Large intestine (tissue), 12 donors: ENCODE data around the gene R3HDM4. TPM values are rescaled to one million over a fixed set of nuclear protein-coding genes. Genes with fewer than 3 reads are reported as not detected.
"Not testable (repeated sequence)": the region's sequence is repeated elsewhere in the genome, so short reads cannot be mapped to it uniquely, and the experiment has no call there.

Source experiments
- DNase-seq, 2 donors: peaks; one replicate each; pipeline versions ENCODE4 v3.0.0 to v3.0.0-alpha.2; 2013
- H3K27ac ChIP-seq: one replicate; pipeline ENCODE4 v1.5.1; 2013; ENCODE audit warnings: low read length
- H3K27me3 ChIP-seq: 2 replicates; pipeline ENCODE4 v1.6.1; 2013; ENCODE audit warnings: low read length; ENCODE audit not compliant: control insufficient read depth, insufficient read depth
- H3K36me3 ChIP-seq: 2 replicates; pipeline ENCODE4 v1.6.1; 2013; ENCODE audit warnings: low read length; ENCODE audit not compliant: control insufficient read depth, insufficient read depth
- H3K4me1 ChIP-seq: one replicate; pipeline ENCODE4 v1.6.1; 2013; ENCODE audit warnings: low read length; ENCODE audit not compliant: control insufficient read depth, insufficient read depth
- H3K4me3 ChIP-seq: one replicate; pipeline ENCODE4 v1.5.1; 2013; ENCODE audit warnings: low read length
- H3K9me3 ChIP-seq: one replicate; pipeline ENCODE4 v1.6.1; 2013; ENCODE audit warnings: mild to moderate bottlenecking, low read depth, low read length, moderate library complexity; ENCODE audit not compliant: control insufficient read depth
- WGBS: methylation state at CpG from one replicate; pipeline ENCODE4 v1.1.5; 2013; ENCODE audit warnings: low lambda C conversion rate; ENCODE audit not compliant: insufficient coverage; 5-methylcytosine and 5-hydroxymethylcytosine counted together
- long read RNA-seq, 11 donors: transcript quantifications; one replicate each; lab custom pipeline, GENCODE V29; 2026
- polyA plus RNA-seq: library from polyadenylated mRNA; unstranded; fragments of 120-200 nt; gene quantifications from one replicate; pipeline ENCODE4 v1.2.1, GENCODE V29; 2013

The R3HDM4 gene
- 44.0 TPM for polyA plus RNA-seq
- long read RNA-seq, donor 1, partial matches to known transcripts = 0 of 5 reads
- long read RNA-seq, donor 1, other reads (novel, unspliced or antisense) = 0 of 5 reads
- long read RNA-seq, donor 2, transcript R3HDM4-201 (8 exons, 1,815 nt) = major isoform, 9 of 33 reads
- long read RNA-seq, donor 2, partial matches to known transcripts = 24 of 33 reads
- long read RNA-seq, donor 2, other reads (novel, unspliced or antisense) = 0 of 33 reads
- long read RNA-seq, donor 3 = 0 reads
- long read RNA-seq, donor 4, partial matches to known transcripts = 0 of 2 reads
- long read RNA-seq, donor 4, other reads (novel, unspliced or antisense) = 0 of 2 reads
- long read RNA-seq, donor 5, partial matches to known transcripts = 0 of 4 reads
- long read RNA-seq, donor 5, other reads (novel, unspliced or antisense) = 0 of 4 reads
- long read RNA-seq, donor 6, transcript R3HDM4-201 (8 exons, 1,815 nt) = major isoform, 8 of 8 reads
- long read RNA-seq, donor 6, partial matches to known transcripts = 0 of 8 reads
- long read RNA-seq, donor 6, other reads (novel, unspliced or antisense) = 0 of 8 reads
- long read RNA-seq, donor 7, transcript R3HDM4-201 (8 exons, 1,815 nt) = major isoform, 5 of 5 reads
- long read RNA-seq, donor 7, partial matches to known transcripts = 0 of 5 reads
- long read RNA-seq, donor 7, other reads (novel, unspliced or antisense) = 0 of 5 reads
- long read RNA-seq, donor 8, transcript R3HDM4-201 (8 exons, 1,815 nt) = major isoform, 10 of 12 reads
- long read RNA-seq, donor 8, partial matches to known transcripts = 0 of 12 reads
- long read RNA-seq, donor 8, other reads (novel, unspliced or antisense) = 0 of 12 reads
- long read RNA-seq, donor 9, partial matches to known transcripts = 0 of 4 reads
- long read RNA-seq, donor 9, other reads (novel, unspliced or antisense) = 0 of 4 reads
- long read RNA-seq, donor 10, transcript R3HDM4-201 (8 exons, 1,815 nt) = major isoform, 8 of 8 reads
- long read RNA-seq, donor 10, partial matches to known transcripts = 0 of 8 reads
- long read RNA-seq, donor 10, other reads (novel, unspliced or antisense) = 0 of 8 reads
- long read RNA-seq, donor 11, partial matches to known transcripts = 0 of 4 reads
- long read RNA-seq, donor 11, other reads (novel, unspliced or antisense) = 0 of 4 reads

GRCh38 chr19:913080-913748 lies at the start of gene R3HDM4:
Gene R3HDM4, minus strand, starts transcription at chr19:913219. Its CDS starts 62 bp downstream, at chr19:913157.
- Histone ChIP-seq H3K36me3 (no peaks in the 10 kb centered on the region), H3K4me1 (peaks cover 26% of the 10 kb centered on the region), H3K27me3 (peaks cover 17% of the 10 kb centered on the region), H3K4me3 (peak within 1 kb of the TSS; percentile 99), H3K9me3 (peaks cover 16% of the 10 kb centered on the region), H3K27ac (peak within 1 kb of the TSS; percentile 93)
- peak in 1 of 2 donors; percentile 75 for DNase-seq
- no CpG with 5 or more reads among the region's 76 CpGs for WGBS

GRCh38 chr19:961866-962620 lies 49.0 kb upstream of the R3HDM4 start:
- Histone ChIP-seq H3K36me3 (peaks cover 75% of the 10 kb centered on the region), H3K4me1 (peaks cover 49% of the 10 kb centered on the region), H3K9me3 (peaks cover 13% of the 10 kb centered on the region), H3K27ac (peak overlapping the region; percentile 95), H3K4me3 (peak overlapping the region; percentile 0), H3K27me3 (no peaks in the 10 kb centered on the region)
- DNase-seq = peak; percentile 96 to 97
- WGBS = no CpG with 5 or more reads among the region's 14 CpGs

GRCh38 chr19:960601-960938 lies 47.6 kb upstream of the R3HDM4 start:
- Histone ChIP-seq H3K4me1 (peaks cover 64% of the 10 kb centered on the region), H3K9me3 (peaks cover 12% of the 10 kb centered on the region), H3K4me3 (peak overlapping the region; percentile 48), H3K27me3 (no peaks in the 10 kb centered on the region), H3K27ac (peak overlapping the region; percentile 95), H3K36me3 (peaks cover 62% of the 10 kb centered on the region)
- no peak for DNase-seq
- WGBS = 60% methylated on average over 1 of the region's 8 CpGs

GRCh38 chr19:960020-960419 lies 47.0 kb upstream of the R3HDM4 start:
- H3K4me3 ChIP-seq = peak overlapping the region; percentile 48
- no CpG with 5 or more reads among the region's 12 CpGs for WGBS
- H3K27ac ChIP-seq = peak overlapping the region; percentile 95
- peaks cover 69% of the 10 kb centered on the region for H3K4me1 ChIP-seq
- H3K36me3 ChIP-seq = peaks cover 57% of the 10 kb centered on the region
- H3K27me3 ChIP-seq = no peaks in the 10 kb centered on the region
- peaks cover 12% of the 10 kb centered on the region for H3K9me3 ChIP-seq
- DNase-seq = peak in 1 of 2 donors; percentile 73

- WGBS = no CpG with 5 or more reads among the region's 36 CpGs
- peak; percentile 77 to 85 for DNase-seq
- H3K36me3 ChIP-seq = peaks cover 49% of the 10 kb centered on the region
- H3K4me1 ChIP-seq = peaks cover 76% of the 10 kb centered on the region
- peaks cover 6% of the 10 kb centered on the region for H3K9me3 ChIP-seq
- peak overlapping the region; percentile 95 for H3K27ac ChIP-seq
- H3K4me3 ChIP-seq = peak overlapping the region; percentile 48
- H3K27me3 ChIP-seq = no peaks in the 10 kb centered on the region
Observed at GRCh38 chr19:958967-959855, 46.2 kb upstream of the R3HDM4 start.

- Histone ChIP-seq H3K4me1 (peaks cover 80% of the 10 kb centered on the region), H3K36me3 (peaks cover 33% of the 10 kb centered on the region), H3K27ac (peak overlapping the region; percentile 98)
- H3K4me3 ChIP-seq, H3K9me3 ChIP-seq, DNase-seq, H3K27me3 ChIP-seq: not testable (repeated sequence)
- WGBS = 100% methylated on average over 1 of the region's 9 CpGs
Observed at GRCh38 chr19:957578-957977, 44.6 kb upstream of the R3HDM4 start.

- H3K4me1 ChIP-seq = peaks cover 82% of the 10 kb centered on the region
Observed at GRCh38 chr19:956766-957440, 43.9 kb upstream of the R3HDM4 start.

GRCh38 chr19:955803-956765 lies 43.1 kb upstream of the R3HDM4 start:
- DNase-seq = peak; percentile 79 to 87
- H3K4me3 ChIP-seq = peak overlapping the region; percentile 48
- WGBS = no CpG with 5 or more reads among the region's 55 CpGs
- no peaks in the 10 kb centered on the region for H3K27me3 ChIP-seq
- peak overlapping the region; percentile 98 for H3K27ac ChIP-seq
- H3K36me3 ChIP-seq = peaks cover 28% of the 10 kb centered on the region
- peaks cover 4% of the 10 kb centered on the region for H3K9me3 ChIP-seq
- H3K4me1 ChIP-seq = peaks cover 81% of the 10 kb centered on the region

More at GRCh38 chr19:956766-957440, 43.9 kb upstream of the R3HDM4 start:
- H3K36me3 ChIP-seq = peaks cover 33% of the 10 kb centered on the region
- no CpG with 5 or more reads among the region's 27 CpGs for WGBS
- peak overlapping the region; percentile 48 for H3K4me3 ChIP-seq
- H3K27me3 ChIP-seq = no peaks in the 10 kb centered on the region
- H3K27ac ChIP-seq = peak overlapping the region; percentile 98
- DNase-seq = peak; percentile 56 to 77
- H3K9me3 ChIP-seq = peaks cover 4% of the 10 kb centered on the region
